NCI-H524 treated with DMSO at 0.1 percent for 48 hours (cell line): ENCODE results near the gene SULT4A1.
A peak's percentile ranks its signal among the peaks of the same experiment; 100 is the strongest.

Experiments used
- DNase-seq: peaks from one replicate; lab custom pipeline; 2025; lab: John Stamatoyannopoulos, UW

The SULT4A1 gene

GRCh38 chr22:43844560-43845545 lies 17.5 kb downstream of the SULT4A1 start:
- no peak for DNase-seq

DNA sequence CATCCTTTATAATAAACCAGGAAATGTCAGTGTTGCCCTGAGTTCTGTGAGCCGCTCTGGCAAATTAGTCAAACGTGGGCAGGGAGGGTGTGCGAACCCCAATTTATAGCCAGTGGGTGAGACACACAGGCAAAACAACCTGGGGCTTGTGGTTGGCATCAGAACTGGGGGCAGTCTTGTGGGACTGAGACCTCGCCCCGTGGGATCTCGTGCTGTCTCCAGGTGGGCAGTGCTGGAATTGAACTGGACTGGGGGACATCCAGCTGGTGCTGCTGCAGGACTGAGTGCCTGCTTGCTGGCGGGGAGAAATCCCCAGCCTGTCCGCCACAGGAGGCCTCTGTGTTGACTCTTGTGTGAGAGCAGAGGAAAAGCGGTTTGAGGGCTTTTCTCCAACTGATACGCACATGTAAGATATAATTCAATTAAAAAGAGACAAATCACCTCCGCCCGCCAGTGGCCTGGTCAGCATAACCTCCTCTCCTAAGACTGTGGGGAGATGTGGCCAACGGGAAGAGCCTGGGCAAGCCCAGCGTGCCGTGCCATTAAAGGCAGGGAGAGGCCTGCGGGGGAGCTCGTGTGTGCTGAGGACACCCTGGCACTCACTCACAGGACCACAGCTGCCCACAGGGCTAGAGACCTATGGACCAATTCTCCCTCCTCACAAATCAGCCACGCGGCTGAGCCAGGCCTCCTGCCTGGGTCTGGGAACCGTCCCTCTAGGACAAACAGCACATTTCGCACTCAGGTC lies 18.4 kb downstream of the SULT4A1 start:
- DNase-seq, result no peak

GRCh38 chr22:43841742-43842141 lies 20.6 kb downstream of the SULT4A1 start:
- DNase-seq, result no peak

- DNase-seq, result no peak
Measured at GRCh38 chr22:43840851-43841250, 21.5 kb downstream of the SULT4A1 start.

GRCh38 chr22:43840431-43840830 lies 21.9 kb downstream of the SULT4A1 start:
- DNase-seq, result no peak

- DNase-seq, result no peak
Measured at GRCh38 chr22:43839781-43840180, 22.5 kb downstream of the SULT4A1 start.

- DNase-seq, result no peak
Measured at GRCh38 chr22:43838571-43839307, 23.6 kb downstream of the SULT4A1 start.

- DNase-seq, result no peak
Measured at GRCh38 chr22:43838161-43838560, 24.2 kb downstream of the SULT4A1 start.

- no peak for DNase-seq
Measured at GRCh38 chr22:43837666-43838065, 24.6 kb downstream of the SULT4A1 start.

- no peak for DNase-seq
Measured at GRCh38 chr22:43835736-43836135, 26.6 kb downstream of the SULT4A1 start.

DNA sequence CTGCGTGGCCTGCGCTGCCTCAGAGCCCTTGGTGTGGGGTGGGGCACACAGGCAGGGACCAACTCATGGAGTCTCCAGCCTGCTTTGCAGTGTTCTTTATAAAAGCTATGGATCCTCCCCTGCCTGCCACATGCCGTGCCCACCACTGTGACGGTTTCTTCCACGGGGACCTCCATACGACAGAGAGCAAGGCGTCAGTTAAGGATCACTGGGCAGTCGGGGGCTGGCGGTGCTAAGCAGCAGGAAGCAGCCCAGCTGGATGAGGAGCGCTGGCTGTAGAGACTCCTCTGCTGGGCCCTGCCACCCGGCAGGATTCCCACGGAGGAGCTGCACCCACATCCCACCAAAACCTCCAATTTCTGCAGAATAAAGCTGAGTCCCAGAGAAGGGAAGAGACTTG lies 27.1 kb downstream of the SULT4A1 start:
- DNase-seq, result no peak

- no peak for DNase-seq
Measured at GRCh38 chr22:43833286-43834240, 28.8 kb downstream of the SULT4A1 start.

GRCh38 chr22:43832393-43833265 lies 29.7 kb downstream of the SULT4A1 start:
- no peak for DNase-seq

DNA sequence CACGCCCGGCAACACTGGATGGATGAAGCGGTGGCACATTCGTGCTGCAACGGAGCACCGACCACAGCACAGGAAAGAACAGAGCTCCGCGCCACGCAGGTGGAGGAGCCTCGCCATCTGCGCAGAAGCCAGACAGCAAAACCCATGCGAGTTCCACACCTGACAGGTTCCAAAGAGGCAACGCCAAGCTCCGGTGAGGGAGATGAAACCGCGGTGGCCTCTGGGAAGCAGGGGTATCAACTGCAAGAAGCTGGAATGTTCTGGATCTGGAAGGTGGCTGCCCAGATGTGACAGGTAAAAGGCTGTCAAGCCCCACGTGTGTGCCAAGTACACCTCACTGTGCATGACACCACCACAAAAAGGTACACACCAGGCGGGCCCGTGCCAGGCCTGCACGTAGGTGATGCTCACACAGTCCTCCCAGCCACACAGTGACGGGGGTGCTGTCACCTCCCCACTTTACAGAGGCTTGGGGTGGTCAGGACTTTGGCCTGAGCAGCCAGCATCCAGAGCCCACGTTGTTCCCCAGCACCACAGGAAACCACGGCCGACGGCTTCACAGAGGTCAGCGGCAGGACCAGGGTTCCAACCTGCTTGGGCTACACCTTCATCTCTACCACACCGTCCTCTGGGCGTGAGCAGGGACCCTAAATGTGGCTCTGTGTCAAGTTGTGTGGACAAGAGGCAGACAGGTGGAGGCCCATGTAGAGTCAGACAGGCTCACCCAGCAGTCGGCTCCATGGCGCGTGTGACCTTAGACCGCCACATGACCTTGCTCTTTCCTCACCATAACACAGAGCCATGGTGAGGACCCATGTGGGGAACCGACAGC lies 30.5 kb downstream of the SULT4A1 start:
- DNase-seq, result no peak

DNA sequence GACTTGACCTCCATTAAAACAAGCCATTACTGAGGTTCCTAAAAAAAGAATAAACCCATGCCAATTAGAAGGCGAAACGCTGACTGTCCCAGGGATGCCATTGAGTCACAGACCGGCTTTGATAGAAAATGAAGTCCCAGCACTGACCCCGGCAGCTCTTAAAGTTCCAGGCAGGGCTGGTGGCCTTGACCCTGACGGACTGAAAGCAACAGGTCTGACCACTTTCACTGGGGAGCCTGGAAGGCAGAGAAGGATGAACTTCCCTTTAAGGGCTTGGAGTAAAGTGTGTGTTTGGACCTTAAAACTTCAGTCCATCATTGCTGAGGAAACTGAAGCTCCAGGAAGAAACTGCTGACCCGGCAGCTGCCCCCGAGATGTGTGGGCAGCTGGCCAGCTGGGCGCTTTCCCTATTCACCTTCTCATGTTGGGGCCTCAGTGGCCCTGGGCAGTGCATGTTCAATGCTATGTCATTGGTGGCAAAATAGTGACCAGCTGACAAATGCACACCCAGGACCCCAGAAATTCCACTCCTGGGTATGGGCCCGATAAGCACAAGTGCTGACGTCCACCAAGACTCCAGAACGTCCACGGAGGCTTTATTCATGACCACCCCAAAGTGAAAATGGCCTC lies 31.3 kb downstream of the SULT4A1 start:
- DNase-seq, result no peak

DNA sequence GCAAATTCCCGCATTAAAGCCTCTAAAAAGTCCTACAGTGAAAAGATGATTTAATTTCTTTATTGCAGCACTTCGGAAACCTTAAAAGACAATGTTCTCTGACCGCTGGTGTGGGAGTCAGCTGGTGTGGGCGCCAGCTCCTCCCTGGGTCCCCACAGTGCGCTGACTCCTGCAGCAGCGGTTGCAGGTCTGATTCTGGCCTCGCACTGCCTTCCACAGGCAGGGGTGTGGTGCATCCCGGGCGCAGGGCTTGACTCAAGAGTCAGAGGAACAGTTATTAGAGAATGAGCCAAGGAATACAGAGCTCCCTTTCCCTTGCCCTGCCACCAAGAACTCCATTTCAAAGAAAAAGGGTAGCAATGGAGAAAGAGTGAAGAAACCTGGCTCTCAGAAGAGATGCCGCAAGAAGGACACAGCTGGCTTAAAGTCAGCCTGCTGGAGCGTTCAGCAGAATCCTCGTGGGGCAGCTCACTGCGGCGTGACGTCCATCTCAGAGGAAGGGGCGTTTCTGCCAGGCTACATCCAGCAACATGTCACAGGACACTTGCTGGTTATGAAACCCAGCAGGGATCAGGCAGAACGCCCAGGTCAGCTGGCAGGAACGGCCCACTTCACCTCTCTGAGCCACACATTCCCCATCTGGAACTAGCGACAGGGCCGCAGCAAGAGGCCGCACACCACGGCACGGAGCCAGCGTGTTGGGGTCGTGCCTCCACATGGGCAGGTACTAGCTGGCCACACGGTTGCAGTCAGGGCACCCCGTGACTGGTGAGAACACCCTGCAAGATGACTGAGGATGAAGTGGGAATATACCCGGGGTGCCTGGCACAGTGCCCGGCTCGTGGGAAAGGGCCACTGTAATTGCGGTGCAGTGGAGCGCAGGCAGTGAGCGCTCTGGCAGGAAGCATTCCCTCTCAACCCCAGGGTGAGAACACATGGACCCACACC lies 32.1 kb downstream of the SULT4A1 start:
- no peak for DNase-seq

DNA sequence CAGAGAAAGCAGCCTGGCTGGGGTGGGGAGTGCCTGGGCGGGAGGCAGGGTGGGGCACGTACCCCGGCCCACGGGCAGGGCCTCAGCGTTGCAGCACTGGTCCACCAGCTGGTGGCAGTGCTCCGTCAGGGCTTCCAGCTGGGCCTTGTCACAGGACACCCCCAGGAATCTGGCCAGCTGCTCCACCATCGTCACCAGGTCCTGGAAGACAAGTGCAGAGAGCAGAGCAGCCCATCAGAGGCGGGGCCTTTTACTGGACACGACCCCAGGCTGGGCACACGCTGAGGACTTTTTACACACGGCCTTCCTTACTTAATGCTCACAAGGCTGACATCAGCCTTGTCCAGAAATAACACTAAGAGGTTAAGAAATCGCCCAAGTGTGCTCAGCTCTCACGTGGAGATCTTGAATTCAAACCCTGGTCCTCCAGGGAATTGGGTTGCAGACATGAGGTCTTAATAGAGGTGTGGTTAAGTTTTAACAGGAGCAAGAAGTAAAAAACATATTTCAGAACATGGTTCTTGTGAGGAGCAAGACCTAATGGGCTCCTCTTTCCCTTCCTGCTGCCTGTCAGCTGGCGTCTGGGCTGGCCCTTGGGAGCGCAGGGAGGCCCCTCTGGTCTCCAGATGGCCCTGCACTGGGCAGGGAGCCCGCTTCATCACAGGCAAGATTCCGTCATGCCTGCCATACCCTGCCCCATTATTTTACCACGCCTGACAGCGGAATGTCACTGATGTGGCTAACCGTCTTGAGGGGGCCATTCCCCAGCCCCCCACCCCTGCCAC lies 33.1 kb downstream of the SULT4A1 start:
- DNase-seq, result peak; percentile 5
